Progenitor cell of endocrine pancreas (in vitro differentiated cells): ENCODE results near the gene MAP4. TPM values are rescaled to one million over a fixed set of nuclear protein-coding genes. Genes with fewer than 3 reads are reported as not detected.

ENCODE experiments used
- DNase-seq: peaks from one replicate; pipeline ENCODE4 v3.0.0; 2021; ENCODE audit warnings: low spot score; ENCODE audit not compliant: unreplicated experiment
- H3K27ac Mint-ChIP-seq: 2 replicates; pipeline ENCODE4 v1.8.0; 2021; ENCODE audit warnings: mild to moderate bottlenecking, moderate library complexity, mixed read lengths
- H3K27me3 Mint-ChIP-seq: 2 replicates; pipeline ENCODE4 v1.8.0; 2021; ENCODE audit warnings: mixed read lengths
- H3K36me3 Mint-ChIP-seq: 2 replicates; pipeline ENCODE4 v1.8.0; 2022; ENCODE audit warnings: mixed read lengths; ENCODE audit not compliant: insufficient read depth
- H3K4me1 Mint-ChIP-seq: 2 replicates; pipeline ENCODE4 v1.8.0; 2021; ENCODE audit warnings: low read depth, mixed read lengths
- H3K4me3 Mint-ChIP-seq: 2 replicates; pipeline ENCODE4 v1.8.0; 2021; ENCODE audit warnings: low read depth, mild to moderate bottlenecking, moderate library complexity, mixed read lengths
- H3K9me3 Mint-ChIP-seq: 2 replicates; pipeline ENCODE4 v1.8.0; 2021; ENCODE audit warnings: low read depth, mixed read lengths
- total RNA-seq: library from RNA; stranded (reverse); gene quantifications from 2 replicates; pipeline ENCODE4 v1.2.1, GENCODE V29; 2021
- TF ChIP-seq, protein P1 (sequence below): fragments of 200-600 bp; sonication (generic); IDR thresholded peaks from one replicate; pipeline ENCODE4 v1.5.0; 2021; ENCODE audit warnings: antibody characterized with exemption, mild to moderate bottlenecking; ENCODE audit not compliant: unreplicated experiment

MAP4 gene
- total RNA-seq, 1 donor from 2014 or later: 121 TPM

GRCh38 chr3:47916696-47917095, 99.5 kb downstream of the MAP4 start:
- Mint-ChIP-seq H3K36me3 (peaks cover 30% of the 10 kb centered on the region), H3K27me3 (no peaks in the 10 kb centered on the region), H3K27ac (no peak overlapping the region), H3K4me3 (no peak overlapping the region), H3K4me1 (peaks cover 4% of the 10 kb centered on the region), H3K9me3 (no peaks in the 10 kb centered on the region)
- DNase-seq: no peak
- TF ChIP-seq, protein P1, sequence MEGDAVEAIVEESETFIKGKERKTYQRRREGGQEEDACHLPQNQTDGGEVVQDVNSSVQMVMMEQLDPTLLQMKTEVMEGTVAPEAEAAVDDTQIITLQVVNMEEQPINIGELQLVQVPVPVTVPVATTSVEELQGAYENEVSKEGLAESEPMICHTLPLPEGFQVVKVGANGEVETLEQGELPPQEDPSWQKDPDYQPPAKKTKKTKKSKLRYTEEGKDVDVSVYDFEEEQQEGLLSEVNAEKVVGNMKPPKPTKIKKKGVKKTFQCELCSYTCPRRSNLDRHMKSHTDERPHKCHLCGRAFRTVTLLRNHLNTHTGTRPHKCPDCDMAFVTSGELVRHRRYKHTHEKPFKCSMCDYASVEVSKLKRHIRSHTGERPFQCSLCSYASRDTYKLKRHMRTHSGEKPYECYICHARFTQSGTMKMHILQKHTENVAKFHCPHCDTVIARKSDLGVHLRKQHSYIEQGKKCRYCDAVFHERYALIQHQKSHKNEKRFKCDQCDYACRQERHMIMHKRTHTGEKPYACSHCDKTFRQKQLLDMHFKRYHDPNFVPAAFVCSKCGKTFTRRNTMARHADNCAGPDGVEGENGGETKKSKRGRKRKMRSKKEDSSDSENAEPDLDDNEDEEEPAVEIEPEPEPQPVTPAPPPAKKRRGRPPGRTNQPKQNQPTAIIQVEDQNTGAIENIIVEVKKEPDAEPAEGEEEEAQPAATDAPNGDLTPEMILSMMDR: no peak

DNA sequence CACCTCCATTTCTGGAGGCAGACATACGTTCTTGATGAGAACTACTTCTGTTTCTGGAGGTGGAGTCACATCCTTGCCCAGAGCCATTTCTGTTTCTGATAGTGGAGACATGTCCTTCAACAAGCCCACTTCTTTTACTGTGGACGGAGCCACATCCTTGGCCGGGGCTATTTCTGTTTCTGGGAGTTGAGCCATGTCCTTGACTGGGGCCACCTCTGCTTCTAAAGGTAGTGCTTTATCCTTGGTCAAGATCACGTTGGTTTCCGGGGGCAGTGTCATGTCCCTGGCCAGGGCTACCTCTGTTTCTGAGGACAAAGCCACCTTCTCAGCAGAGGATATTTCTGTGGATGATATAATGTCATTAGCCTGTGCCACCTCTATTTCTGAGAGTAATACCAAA, 100.0 kb downstream of the MAP4 start:
- peak overlapping the region; percentile 80 for H3K27ac Mint-ChIP-seq
- peaks cover 5% of the 10 kb centered on the region for H3K4me1 Mint-ChIP-seq
- no peaks in the 10 kb centered on the region for H3K27me3 Mint-ChIP-seq
- no peak for DNase-seq
- TF ChIP-seq, protein P1: no peak
- H3K9me3 Mint-ChIP-seq: no peaks in the 10 kb centered on the region
- H3K4me3 Mint-ChIP-seq: no peak overlapping the region
- H3K36me3 Mint-ChIP-seq: peaks cover 28% of the 10 kb centered on the region

DNA sequence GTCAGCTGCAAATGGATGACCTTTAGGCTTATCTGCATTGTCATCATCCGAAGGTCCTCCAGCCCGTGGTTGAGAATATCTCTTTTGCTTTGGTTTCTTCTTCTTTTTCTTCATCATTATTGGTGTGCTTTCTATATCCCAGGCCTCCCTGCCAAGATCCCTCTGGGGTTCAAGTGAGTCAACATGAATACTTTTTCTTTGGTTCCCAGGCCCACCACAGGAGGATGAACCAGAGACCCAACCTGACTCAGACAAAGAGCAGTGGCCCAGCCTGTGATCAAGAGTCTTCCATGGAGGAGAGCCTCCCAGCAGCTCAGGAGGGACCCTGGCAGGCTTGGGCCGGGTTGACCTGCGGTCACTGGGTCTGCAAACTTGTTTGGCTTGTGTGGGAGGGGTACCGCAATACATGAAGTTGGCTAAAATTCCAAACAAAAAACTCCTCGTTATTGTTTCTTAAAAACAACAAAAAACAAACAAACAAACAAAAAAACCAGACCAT, 104.2 kb downstream of the MAP4 start:
- Mint-ChIP-seq H3K36me3 (peaks cover 43% of the 10 kb centered on the region), H3K4me3 (no peak overlapping the region), H3K27me3 (no peaks in the 10 kb centered on the region), H3K27ac (peak overlapping the region; percentile 11), H3K9me3 (no peaks in the 10 kb centered on the region), H3K4me1 (peaks cover 27% of the 10 kb centered on the region)
- TF ChIP-seq, protein P1: no peak
- no peak for DNase-seq

DNA sequence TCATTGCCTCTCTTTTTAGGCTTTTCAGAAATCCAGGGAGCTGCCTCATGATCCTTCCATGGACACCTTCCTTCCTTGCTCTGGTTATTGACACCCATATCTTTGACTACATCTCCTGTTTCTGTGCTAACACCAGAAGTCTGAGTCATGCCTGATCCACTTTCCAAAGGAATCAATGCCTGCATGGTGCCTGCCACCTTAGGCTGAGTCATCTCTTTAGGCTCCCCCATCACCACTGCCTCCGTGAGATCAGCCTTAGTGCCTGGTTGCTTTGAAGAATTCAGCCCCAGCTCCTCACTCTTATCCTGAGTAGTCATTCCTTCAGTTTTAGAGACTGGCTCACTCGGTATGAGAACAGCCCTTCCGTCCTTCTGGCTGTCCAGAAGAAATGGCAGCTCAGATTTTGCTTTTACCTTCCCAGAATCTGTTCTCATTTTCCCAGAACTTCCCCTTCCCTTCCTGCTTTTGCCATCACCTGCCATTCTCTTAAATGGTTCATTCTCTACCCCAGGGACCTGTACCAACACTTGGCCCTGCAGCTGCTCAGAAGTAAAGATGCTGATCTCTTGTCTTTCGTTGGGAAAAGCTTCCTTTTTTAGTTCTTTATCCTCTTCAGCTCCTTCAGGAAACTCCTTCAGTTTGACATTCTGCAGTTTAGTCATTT, 105.3 kb downstream of the MAP4 start:
- Mint-ChIP-seq H3K9me3 (no peaks in the 10 kb centered on the region), H3K4me1 (peaks cover 27% of the 10 kb centered on the region), H3K36me3 (peaks cover 37% of the 10 kb centered on the region), H3K4me3 (no peak overlapping the region), H3K27ac (peak overlapping the region; percentile 84), H3K27me3 (no peaks in the 10 kb centered on the region)
- DNase-seq: no peak
- TF ChIP-seq, protein P1: no peak

DNA sequence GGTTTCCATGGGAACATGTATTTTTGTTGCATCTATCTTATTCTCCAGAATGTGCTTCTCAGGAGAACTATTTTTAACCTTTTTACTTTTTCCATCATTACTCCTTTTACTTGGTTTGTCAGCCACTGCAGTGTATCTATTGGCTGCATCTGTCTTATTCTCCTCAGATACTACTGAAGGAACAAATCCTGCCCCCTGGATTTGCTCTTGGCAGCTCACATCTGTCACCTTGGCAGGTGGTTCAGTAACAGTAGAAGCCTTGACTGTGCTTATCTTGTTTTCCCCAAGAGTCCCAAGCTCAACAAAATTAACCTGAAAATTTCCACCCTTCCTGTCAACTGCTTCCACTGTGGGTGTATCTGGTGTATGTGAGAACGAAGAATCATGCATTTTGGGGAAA, 106.0 kb downstream of the MAP4 start:
- no peak overlapping the region for H3K4me3 Mint-ChIP-seq
- no peak for DNase-seq
- peaks cover 34% of the 10 kb centered on the region for H3K36me3 Mint-ChIP-seq
- H3K9me3 Mint-ChIP-seq: no peaks in the 10 kb centered on the region
- TF ChIP-seq, protein P1: no peak
- no peak overlapping the region for H3K27ac Mint-ChIP-seq
- no peaks in the 10 kb centered on the region for H3K27me3 Mint-ChIP-seq
- H3K4me1 Mint-ChIP-seq: peaks cover 27% of the 10 kb centered on the region
